NCI-H1436 treated with DMSO at 0.1 percent for 48 hours (cell line): ENCODE results near the gene CLCN6.

Experiments
- DNase-seq: peaks from one replicate; lab custom pipeline; 2025; lab: John Stamatoyannopoulos, UW

CLCN6 gene

DNA sequence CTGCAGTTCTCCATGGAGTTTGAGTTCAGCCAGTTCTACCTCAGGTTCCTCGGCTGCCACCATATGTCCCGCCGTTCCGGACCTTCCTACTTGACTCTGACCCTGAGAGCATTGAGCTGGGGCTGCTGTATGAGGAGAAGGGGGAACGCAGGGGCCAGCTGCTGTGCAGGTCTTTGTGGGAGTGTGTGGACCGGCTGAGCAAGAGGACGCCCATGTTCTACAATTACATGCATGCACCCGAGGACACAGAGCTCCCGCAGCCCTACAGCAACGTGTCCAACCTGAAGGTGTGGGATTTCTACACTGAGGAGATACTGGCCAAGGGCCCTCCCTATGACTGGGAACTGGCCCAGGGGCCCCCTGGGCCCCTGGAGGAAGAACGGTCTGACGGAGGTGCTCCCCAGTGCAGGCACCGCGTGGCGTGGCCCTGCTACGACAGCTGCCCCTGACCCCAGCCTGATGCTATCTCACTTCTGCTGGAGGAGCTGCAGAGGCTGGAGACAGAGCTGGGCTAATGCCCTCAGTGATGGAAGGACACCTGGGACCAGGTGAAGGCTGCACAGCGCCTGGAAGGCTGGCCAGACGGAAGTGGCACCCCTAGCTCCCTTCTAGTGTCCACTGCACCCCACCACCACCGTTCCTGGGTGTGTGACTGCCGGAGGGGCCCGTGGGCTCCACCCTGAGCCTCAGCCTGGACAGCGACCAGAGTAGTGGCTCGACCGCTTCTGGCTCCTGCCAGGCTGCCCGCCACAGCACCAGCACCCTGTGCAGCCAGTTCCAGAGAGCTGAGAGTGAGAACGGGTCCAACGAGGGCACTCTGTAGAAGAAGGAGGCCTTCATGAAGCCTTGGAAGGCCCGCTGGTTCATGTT lies 73.6 kb downstream of the CLCN6 start:
- no peak for DNase-seq

DNA sequence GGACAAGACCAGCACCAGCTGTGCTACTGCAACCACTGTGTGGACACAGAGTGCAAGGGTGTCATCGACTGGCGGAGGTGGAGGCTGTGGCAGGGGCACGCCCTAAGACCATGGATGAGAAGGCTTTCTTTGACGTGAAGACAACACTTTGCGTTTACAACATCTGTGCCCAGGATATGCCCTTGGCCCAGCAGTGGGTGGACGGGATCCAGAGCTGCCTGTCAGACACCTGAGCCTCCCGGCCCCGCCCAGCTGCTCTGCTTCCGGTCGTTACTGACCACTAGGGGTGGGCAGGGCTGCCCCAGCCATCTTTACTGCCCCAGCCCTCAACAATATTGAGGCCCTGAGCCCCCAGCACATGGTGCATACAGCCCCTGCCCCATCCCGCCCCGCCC lies 74.2 kb downstream of the CLCN6 start:
- no peak for DNase-seq

GRCh38 chr1:11880911-11881748 lies 75.1 kb downstream of the CLCN6 start:
- no peak for DNase-seq

DNA sequence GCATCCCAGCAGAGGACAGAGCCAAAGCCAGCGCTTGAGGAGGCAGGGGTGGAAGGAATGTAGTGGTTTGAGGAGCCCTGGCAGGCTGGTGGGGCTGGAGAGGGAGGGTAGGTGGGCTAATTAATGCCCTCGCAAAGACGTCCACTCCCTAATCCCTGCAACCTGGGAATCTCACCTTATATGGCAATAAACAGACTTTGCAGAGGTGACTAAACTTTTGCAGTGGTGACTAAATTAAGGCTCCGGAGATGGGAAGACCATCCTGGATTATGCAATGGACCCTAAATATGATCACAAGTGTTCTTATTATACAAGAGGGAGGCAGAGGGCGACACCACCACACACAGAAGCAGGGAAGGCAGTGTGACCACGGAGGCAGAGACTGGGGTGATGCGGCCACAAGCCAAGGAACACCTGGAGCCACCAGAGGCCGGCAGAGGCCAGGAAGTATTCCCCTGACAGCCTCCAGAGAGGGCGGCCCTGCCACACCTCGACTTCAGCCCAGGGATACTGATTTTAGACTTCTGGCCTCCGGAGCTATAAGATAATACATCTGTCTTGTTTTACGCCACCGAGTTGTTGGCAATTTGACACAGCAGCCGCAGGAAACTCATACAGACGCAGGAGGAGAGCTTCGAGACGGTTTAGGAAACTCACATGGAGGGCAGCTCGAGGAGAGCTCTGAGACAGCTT lies 75.9 kb downstream of the CLCN6 start:
- no peak for DNase-seq

- no peak for DNase-seq
These were observed 77.0 kb downstream of the CLCN6 start for GRCh38 chr1:11882814-11883538.

DNA sequence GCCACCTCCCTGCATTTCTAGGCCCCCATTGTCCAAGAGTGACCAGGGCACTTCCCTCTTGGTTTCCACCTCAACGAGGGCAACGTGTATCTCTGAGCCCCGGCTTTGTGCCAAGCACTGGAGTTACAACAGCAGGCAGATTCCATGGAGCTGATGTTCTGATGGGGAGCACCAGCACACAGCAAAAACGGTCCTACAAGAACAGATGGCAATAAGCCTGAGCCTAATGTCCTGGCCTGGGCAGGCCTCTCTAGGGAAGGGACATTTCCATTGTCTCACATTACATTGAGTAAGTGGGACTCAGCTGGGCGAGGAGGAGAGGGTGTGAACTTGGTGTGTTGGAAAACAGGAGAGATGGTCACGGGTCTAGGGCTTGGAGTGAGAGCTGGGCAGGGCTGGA lies 79.9 kb downstream of the CLCN6 start:
- DNase-seq, result no peak

GRCh38 chr1:11886986-11887665 lies 81.1 kb downstream of the CLCN6 start:
- DNase-seq, result no peak

DNA sequence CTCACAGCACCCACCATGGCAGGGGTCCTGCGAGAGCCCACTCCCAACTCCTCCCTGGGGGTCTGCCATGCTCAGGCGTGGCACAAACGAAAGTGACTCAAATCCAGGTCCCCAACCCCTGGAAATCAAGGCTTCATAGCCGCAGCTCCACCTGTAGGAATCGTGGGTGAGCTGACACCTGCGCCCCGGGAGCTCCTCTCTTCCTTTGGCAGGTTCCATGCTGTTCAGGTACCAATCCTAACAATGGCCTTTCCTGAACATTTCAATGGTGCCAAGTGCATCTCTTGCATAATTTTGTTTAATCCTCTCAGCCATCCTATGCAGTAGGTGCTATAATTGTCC lies 81.6 kb downstream of the CLCN6 start:
- no peak for DNase-seq

GRCh38 chr1:11888206-11888876 lies 82.3 kb downstream of the CLCN6 start:
- DNase-seq, result no peak

GRCh38 chr1:11888877-11889208 lies 82.9 kb downstream of the CLCN6 start:
- no peak for DNase-seq

DNA sequence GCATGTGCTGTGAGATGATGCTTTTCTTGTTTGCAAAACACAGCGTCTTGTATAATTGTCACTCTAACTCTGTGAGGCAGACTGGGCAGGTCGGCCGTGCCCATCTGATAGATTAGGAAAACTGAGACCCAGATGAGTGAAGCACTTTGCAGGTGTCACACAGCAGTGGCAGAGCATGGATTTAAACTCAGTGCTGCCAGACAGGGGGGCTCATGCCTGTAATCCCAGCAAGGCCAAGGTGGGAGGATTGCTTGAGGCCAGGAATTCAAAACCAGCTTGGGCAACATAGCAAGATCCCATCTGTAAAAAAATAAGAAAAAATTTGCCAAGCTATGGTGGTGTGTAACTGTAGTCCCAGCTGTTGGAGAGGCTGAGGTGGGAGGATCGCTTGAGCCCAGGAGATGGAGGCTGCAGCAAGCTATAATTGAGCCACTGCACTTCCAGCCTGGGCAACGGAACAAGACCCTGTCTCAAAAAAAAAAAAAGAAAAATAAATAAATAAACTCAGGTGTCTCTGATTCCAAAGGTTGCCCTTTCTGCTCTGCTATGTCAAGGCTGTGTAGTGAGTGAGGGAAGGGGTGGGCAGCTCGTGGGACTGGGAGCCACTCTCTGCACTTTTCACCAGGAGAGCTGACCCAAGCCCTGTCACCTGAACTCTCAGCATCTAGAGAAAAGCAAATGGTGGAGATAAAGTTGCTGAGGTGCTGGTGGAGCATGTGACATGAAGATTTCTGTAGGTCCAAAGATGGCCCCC lies 85.6 kb downstream of the CLCN6 start:
- DNase-seq, result no peak
